GM19023 (cell line): ENCODE measurements around the gene DIDO1.
A peak's percentile ranks its signal among the peaks of the same experiment; 100 is the strongest.

ENCODE experiments used
- ATAC-seq: cut with Tn5 transposase; IDR thresholded peaks from one replicate; pipeline ENCODE4 v1.9.1; 2021; ENCODE audit warnings: mild to moderate bottlenecking, moderate library complexity; ENCODE audit not compliant: unreplicated experiment

The DIDO1 gene

DNA sequence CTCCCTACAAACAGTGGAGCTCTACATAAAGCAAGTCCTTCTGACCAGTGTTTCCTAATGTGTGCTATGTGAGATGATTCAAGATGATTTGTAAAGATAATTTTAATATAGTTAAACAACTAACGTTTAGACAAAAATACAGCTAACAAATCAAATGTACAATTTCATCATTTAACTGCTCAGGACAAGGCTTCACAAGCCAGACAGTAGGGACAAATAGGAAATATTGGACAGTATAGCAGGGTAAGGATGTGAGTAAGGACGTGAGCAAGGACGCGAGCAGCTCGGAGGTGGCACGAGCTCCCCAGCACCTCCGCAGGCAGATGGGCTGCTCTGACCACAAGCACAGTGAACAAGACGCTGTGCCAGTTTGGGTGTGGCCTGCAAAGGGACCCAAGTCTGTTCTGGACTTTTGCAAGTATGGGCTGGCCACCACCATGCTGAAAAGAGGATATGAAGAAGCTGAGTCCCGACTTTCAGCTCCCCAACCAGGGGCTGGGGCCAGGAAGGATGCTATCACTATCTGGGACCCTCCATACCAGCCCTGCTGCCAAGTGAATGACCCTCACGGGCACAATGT is 14.5 kb downstream of the DIDO1 start:
- no peak for ATAC-seq

DNA sequence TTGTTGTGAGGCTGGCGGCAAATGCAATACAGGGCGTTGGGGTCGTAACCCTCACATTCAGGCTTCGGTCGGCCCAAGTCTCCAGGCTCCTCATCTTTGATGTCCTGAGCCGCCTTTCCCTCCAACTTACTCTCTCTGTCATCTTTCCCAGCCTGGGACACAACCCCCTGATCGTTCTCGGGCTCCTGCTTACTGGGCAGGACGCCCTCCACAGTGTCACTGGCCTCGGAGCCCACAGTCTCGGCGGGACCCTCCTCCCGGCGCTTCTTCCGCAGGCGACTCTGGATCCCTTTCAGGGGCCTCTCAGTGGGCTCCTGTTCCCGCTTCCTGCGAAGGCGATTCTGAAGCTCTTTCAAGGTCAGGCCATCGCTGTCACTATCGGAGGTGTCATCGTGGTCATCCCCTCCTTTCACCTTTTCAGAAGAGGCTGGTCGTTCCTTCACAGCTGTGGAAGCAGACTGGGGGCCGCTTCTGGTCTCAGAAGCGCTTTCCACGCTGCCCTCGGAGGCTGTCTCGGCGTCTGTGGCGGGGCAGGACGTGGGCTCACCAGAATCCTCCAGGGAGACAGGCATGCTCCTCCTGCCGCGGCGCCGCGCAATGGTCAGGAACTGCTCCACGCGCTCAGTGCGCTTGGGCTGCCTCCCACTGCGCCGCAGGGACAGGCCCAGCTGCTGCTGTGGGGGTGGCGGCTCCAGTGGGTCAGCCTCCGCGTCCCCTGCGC is 15.4 kb downstream of the DIDO1 start:
- no peak for ATAC-seq

DNA sequence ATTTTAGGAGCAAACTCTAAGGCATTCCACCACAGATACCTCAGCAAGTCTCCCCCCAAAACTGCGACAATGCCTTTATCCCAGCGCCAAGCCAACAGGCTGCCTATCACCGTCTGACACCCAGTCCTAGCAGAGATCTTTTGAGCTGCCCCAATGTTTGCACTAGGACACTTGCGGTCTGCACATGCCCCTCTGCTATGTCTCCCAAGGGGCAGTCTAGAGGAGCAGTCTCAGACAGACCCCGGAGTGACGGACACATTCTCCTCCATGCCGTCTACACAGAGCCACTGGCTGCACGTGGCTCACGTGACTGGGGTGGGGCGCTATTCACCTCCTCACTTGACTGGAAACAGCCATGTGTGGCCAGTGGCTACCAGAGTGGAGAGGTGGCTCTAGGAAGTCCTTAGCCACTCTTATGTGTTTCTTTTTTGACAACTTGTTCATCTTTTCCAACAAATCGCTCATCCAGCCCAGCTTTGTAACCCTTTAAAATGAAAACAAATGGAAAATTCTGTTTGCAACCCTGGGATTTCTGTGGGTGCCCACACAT is 16.0 kb downstream of the DIDO1 start:
- no peak for ATAC-seq

DNA sequence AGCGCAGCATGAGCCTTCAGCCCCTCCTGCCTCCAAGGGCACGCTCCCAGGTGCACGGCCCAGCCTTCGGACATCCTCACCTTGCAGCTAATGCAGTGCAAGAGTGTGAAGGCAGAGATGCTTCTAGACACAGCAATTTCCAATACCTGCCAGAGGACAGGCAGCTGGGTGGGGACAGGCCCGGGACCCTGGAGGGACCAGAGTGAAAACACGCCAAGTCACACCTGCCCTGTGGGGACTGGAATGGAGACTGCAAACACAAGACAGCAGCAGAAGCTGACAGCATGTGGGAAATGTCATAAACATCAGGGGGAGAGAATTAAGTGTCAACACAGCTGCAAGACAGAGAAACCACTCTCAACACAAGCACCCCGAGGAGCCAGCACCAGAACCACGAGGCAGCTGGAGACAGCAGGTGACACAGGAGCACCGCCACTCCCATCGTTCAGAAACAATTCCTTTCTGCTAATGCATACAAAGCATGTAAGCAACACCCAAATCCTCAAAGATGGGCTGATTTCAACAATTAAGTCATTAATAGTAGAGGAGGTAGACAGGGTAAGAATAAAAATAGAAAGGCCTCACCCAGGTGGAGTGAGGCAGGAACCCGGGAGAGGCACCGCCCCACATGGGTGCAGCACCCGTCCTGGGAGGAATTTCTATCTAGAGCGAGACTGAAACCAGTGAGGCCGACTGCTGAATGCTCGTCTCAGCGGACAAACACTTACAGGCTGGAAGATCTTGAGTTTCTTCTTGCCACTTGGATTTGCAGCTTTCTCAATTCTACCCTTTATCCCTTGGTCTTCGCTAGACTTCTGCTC is 17.1 kb downstream of the DIDO1 start:
- ATAC-seq = no peak

DNA sequence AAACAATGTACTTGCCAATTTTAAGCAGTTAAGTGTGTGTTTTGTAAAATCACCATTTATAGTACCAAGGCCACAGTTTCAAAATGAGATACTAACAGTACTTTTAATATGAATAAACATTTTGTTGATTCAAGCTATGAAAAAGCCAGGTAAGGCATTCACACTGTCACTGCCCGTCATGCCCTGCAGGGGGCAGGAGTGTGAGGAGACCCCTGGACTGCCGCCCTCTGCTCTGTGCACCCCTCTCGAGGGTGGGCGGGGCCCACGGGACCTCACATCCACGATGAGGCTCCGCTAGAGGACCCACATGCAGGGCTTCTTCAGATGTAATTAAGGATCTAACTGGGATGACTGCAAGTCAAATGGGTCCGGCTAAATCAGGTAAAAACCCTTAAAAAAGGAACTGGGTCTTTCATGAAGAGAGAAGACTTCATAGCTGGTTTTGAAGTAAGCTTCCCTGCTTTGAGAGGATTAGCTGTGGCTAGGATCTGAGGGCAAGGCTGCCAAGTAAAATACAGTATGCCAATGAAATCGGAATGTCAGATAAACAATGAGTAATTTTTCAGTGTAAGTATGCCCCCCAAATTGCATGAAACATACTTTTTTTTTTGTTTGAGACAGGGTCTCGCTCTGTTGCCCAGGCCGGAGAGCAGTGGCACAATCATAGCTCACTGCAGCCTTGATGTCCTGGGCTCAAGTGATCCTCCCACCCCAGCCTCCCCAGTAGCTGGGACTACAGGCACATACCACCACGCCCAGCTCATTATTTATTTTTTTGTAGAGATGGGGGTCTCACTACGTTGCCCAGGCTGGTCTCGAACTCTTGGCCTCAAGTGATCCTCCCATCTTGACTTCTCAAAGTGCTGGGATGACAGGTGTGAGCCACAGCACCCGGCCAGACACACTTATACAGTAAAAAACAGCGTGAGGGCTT is 18.7 kb downstream of the DIDO1 start:
- ATAC-seq = no peak

DNA sequence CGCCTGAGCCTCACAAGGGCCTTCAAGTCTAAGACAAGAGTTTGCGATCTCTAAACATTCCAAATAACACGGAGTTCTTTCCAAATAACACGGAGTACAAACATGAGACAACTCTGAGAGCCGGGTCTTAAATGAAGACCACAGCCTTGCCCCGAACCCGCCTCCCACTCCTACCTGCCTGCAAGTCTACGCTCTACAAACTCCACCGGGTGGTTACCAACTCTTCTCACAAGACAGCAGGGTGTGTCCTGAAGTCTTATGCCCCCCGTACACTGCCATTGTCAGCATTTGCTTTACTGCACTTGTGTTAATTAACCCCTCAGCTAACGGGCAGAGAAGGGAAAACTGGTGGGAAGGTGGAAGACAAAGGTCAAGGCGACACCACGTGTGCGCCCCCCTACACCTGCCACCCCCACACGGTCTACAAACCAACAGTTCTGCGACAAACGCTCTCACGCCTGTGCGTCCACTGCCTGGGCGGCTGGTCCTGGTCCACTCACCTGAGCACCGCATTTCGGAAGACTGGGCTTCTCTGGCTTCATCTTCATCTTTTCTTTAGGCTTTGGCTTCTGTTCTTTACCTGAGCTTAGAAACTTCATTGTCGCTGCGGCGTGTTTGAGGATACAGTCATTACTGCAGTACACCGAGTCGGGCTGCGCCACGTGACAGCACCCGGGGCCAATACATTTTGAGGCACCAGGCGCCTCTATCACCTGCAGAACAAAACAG is 19.5 kb downstream of the DIDO1 start:
- ATAC-seq = no peak

DNA sequence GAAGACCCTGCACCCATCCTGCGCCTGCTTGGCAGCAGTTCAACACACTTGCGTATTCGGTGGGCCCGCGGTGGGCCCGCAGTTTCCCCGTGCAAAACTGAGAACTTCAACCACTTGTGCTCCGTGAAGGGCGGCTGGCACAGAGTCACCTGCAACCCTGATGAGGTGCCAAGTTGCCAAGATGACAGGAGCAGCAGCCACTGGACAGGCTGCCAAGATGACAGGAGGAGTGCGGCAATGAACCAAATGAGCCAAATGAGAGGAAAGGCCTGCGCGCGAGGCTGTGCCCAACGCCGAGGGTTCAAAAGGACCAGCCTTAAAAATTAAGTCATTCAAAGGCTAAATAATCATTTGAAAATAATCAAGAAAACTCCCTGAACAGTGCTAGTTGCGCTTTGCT is 20.1 kb downstream of the DIDO1 start:
- no peak for ATAC-seq

DNA sequence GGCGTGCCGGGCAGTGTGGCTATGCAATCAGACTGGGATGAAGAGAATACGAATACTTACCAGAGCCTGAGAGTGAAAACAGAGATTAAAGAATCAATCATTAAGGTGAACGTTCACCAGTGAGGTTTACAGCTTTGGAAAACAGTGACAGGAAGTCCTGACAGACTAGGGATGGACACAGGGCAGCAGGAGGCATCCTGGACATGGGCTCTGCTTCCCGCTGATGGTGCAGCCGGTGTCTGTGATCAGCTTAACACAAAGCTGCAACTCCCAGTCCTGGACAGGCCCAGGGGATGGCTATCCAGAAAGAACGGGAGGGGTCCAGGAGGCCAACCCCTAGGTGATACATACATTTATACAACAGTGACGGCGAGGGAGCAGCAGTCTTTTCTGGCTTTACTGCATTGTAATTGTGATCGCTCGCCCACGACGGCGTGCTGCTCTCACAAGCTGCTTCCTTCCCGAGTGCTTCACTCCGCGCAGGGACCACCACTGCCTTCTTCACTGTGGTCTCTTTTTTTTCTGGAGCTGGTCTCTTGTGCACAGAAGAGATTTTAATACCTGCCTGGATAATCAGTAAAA is 20.7 kb downstream of the DIDO1 start:
- ATAC-seq = no peak

DNA sequence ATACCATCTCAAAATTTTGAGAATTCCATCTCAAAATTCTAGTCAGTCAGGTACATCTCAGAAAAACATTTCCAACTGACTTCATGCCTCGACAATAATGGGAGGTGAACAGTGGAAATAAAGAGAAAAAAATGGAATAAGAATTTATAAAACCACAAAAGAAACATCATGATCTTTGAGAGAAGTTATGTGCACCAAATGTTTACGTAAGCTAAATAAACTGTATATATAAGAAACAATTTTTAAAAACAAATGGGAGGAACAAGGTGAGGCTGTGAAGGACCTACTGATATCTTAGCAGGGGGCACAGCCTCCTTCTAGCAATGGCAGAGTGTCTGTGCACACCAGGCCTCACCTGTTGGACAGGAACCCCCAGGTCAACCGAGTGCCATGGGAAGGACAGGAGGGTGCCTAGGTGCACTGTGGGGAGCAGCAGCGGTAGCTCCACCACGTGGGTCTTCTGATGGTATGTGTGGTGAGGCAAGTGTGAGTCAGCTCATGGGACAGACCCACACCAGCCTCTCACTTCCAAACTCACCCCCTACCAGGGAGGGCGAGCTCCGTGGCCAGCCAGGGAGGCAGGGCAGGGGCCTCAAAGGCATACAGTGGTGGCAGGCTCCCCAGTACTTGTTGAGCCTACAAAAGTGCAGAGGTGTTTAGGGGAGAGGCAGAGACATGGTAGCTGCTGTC is 23.2 kb downstream of the DIDO1 start:
- ATAC-seq = no peak

DNA sequence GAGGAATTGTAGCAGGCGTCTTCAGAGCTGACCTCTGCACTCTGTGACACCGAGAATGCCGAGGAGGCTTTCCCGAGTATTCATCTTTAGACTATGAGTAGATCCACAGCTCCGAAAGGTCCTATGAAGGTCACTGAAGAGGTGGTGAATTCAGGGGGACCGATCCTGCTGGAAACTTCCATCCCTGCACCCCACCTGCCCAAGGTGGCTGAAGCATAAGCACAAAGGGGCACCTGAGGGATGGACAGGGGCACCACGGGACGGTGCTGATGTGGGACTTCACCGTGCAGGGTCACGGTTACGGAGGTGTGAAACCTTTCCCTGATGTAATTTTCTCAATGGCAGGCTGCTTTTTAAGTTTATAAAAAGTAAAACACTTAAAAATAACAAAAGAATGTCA is 24.4 kb downstream of the DIDO1 start:
- no peak for ATAC-seq

DNA sequence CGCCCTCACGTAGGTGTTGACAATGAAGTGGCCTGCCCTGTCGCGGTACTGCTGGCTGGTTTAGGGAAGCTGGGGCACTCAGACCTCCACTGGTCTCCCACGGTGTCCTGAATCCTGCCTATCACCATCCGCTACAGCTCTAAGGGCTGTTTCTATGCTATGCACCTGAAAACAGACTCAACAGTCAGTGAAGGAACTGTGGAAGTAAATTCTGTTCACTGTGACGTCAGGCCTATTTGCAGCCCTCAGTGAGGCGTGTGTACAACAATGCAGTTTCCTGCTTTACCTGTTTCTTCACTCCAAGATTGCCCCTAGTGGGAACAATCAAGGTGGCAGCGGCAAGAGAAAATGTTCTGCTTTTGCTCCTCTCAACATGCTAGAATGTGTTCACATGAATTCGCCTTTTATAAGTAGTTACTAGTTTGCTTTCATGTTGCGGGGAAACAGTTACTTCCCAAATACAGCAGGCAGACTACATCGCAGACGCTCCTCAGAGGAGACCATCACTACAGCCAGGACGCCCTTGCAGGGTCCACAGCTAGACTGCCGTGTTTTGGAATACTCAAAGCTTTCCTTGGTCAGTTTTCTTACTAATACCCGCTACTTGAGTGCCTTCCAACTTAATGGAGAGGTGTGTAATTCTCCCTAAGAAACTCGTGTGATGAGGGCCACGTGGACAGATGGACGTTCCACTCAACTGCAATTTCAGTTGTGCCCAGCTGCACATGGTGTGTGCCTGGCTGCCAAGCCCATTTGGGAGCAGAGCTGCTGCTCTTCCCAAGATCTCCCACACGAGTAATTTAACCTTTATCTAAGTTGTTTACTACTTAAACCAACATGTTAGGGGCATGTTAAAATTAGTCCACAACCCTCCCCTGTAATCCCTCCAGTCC is 25.4 kb downstream of the DIDO1 start:
- ATAC-seq = no peak

DNA sequence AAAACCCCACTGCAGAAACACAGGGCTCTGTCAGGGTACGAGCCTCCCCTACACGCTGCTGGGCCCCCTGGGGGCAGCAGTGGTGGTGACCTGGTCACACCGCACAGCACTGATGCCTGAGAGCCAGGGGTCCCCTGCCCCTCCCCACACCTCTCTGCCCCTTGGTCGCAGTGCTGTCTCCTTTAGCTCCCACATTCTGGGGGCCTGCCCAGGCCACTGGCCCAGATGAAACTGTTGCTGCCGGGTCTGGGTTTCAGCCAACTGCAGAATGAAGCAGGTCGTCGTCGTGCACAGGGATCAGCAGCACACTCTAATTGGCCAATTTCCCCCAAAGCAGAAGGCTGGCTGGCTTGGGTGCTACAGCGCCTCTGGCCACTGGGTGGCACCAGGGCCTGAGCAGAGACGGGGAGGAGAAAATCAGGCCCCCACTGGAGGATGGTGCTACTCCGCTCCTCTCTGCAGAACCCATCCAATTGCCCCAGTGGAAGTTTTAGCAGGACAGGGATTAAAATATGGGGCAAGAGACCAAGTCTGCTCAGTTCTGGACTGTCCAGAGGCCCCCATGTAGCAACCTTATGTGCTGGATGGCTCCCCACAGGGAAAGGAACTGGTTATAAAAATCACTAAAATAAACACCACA is 26.1 kb downstream of the DIDO1 start:
- peak; percentile 80 for ATAC-seq

DNA sequence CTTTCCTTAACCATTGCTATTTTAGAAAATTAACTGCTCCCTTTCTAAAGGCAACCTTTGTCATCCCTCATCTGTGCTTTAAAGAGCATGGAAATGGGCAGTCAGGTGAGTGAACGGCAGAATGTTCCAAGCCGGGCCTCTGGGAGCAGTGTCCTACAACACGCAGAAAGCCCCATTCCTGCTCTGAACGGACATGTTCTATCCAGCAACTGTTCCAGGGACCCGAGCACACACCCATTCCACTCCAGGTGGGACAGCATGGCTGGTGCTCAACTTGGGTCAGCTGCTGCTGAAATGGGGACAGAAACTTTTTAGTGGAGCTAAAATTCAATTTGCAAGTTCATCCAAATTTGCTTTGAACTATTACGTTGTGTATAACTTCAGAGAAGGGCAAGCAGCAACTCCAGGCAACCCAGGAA is 26.7 kb downstream of the DIDO1 start:
- no peak for ATAC-seq

DNA sequence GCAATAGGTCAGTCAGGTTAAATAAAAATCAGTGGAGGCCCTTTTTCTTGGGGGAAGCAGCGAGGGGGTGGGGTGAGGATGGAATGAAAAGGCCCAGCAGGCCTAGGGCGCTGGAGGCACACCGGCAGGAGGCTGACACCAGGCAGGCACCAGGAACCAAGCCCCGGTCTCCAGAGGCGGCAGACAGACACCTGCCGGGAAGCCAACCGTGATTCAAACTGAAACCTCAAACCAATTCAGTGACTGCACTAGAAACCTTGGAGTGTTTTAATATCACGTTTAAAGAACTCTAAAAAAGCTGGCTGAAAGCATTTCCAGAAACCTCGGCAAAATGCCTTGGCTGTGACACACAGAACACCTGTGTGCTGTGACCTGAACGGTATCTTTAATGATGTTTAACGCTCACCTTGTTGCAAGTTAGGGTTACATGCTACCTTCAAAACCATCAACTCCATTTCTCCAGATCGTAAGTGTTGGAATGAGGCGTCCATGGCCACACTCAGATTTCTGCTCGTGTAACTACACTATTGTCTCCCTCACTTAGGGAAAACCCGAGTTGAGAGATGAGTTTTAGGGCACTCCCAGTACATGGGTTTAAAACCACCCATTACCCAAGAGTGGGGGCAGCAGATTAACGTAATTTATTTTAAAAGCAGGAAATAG is 27.2 kb downstream of the DIDO1 start:
- no peak for ATAC-seq

DNA sequence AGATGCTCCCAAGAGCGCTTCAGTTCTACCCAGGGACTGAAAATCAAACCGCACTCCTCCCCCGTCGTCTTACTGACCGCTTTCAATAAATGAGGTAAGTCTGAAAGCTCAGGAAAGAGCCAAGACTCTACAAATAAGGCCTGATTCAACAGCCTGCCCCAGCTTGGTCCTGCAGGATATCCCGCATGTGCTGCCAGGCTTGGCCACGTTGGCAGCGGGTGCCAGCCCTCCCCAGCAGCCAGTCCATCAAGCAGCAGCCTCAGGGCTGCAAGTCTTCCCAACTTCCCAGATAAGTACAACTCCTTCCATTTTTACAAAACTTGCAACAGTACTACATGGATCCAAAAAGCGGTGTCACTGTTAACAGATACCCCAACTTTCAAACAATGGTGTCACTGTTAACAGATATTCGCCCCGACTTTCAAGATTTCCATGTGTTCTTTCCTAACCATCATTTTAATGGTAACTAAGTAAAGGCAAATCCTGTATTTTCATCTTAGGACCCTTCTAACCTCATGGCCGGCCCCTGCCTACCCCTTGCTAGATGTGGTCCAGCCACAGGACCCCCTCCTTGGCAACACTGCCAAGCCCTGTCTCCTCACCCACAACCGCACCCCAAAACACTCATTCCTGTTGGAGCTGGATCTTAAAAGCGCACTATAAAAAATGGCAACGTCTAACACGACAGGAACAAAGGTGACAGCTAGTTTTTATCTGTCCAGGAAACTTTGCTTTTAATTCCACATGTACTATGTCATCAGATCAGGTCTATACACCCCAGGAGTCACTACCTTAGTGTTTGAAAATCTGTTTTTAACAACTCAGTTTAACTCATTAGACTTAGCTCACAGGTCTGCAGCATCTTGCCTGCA is 28.0 kb downstream of the DIDO1 start:
- no peak for ATAC-seq

DNA sequence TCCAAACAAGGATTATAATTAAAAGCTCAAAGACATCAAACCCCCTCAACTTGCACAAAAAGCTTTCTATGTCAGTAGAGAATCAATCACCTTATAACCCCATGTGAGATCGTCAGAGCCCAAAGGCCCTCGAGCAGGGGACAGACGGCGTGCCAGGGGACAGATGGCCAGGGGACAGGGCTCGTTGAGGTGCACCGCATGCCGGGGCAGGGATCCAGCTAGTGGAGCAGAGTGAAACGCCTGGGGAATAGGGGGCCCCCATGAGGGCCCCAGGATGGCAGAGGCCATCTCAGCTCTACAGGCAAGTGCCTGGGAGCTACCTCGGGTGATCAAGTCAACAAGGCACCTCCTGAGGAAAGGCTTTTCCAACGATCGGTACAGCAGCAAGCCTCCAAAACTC is 28.6 kb downstream of the DIDO1 start:
- no peak for ATAC-seq
